ENCODE measurements around the gene GAS6. TPM values are rescaled to one million over a fixed set of nuclear protein-coding genes. Genes with fewer than 3 reads are reported as not detected.
"Not testable (repeated sequence)": the region's sequence is repeated elsewhere in the genome, so short reads cannot be mapped to it uniquely, and the experiment has no call there.

GAS6 gene
- total RNA-seq, 1 donor from 2014 or later: 502 TPM

GRCh38 chr13:113796211-113796963 is 67.5 kb downstream of the GAS6 start:
- no peak for DNase-seq (ENCODE audit: low spot score in 2 of 2)
- Histone ChIP-seq H3K4me3 (no peak overlapping the region), H3K9me3 (no peaks in the 10 kb centered on the region), H3K36me3 (no peaks in the 10 kb centered on the region), H3K27ac (no peak overlapping the region), H3K27me3 (no peaks in the 10 kb centered on the region), H3K4me1 (no peaks in the 10 kb centered on the region)
- intact Hi-C loops (cut with DNase I): no loop called here
- no peak for TF ChIP-seq CTCF (IDR thresholded peaks at IDR 0.05)

GRCh38 chr13:113795362-113795761 is 68.5 kb downstream of the GAS6 start:
- H3K4me1 ChIP-seq; H3K36me3 ChIP-seq; H3K4me3 ChIP-seq; intact Hi-C loops (cut with DNase I); H3K9me3 ChIP-seq; DNase-seq (ENCODE audit: low spot score in 2 of 2); H3K27ac ChIP-seq; H3K27me3 ChIP-seq: not testable (repeated sequence)

GRCh38 chr13:113794764-113795173 is 69.1 kb downstream of the GAS6 start:
- Histone ChIP-seq H3K36me3 (no peaks in the 10 kb centered on the region), H3K4me1 (no peaks in the 10 kb centered on the region), H3K4me3 (no peak overlapping the region), H3K27me3 (no peaks in the 10 kb centered on the region), H3K9me3 (no peaks in the 10 kb centered on the region), H3K27ac (no peak overlapping the region)
- TF ChIP-seq CTCF (IDR thresholded peaks at IDR 0.05): no peak
- no peak for DNase-seq (ENCODE audit: low spot score in 2 of 2)
- intact Hi-C loops (cut with DNase I): no loop called here

- H3K27me3 ChIP-seq: no peaks in the 10 kb centered on the region
- intact Hi-C loops (cut with DNase I): no loop called here
- H3K4me3 ChIP-seq: no peak overlapping the region
- no peaks in the 10 kb centered on the region for H3K9me3 ChIP-seq
- DNase-seq (ENCODE audit: low spot score in 2 of 2): no peak
- no peak overlapping the region for H3K27ac ChIP-seq
- no peaks in the 10 kb centered on the region for H3K36me3 ChIP-seq
- no peak for TF ChIP-seq CTCF (IDR thresholded peaks at IDR 0.05)
- no peaks in the 10 kb centered on the region for H3K4me1 ChIP-seq
These were observed 69.8 kb downstream of the GAS6 start for GRCh38 chr13:113794086-113794485.

GRCh38 chr13:113793718-113794085 is 70.2 kb downstream of the GAS6 start:
- Histone ChIP-seq H3K4me1 (no peaks in the 10 kb centered on the region), H3K9me3 (no peaks in the 10 kb centered on the region), H3K27me3 (no peaks in the 10 kb centered on the region), H3K27ac (no peak overlapping the region), H3K36me3 (no peaks in the 10 kb centered on the region), H3K4me3 (no peak overlapping the region)
- intact Hi-C loops (cut with DNase I): no loop called here
- TF ChIP-seq CTCF (IDR thresholded peaks at IDR 0.05): no peak
- DNase-seq (ENCODE audit: low spot score in 2 of 2): no peak

- no peak for DNase-seq (ENCODE audit: low spot score in 2 of 2)
- intact Hi-C loops (cut with DNase I): no loop called here
- H3K36me3 ChIP-seq: no peaks in the 10 kb centered on the region
These were observed 70.8 kb downstream of the GAS6 start for GRCh38 chr13:113792886-113793717.

More at GRCh38 chr13:113792886-113793717, 70.8 kb downstream of the GAS6 start:
- TF ChIP-seq CTCF (IDR thresholded peaks at IDR 0.05): no peak
- Histone ChIP-seq H3K4me3 (no peak overlapping the region), H3K27ac (no peak overlapping the region), H3K27me3 (no peaks in the 10 kb centered on the region), H3K9me3 (no peaks in the 10 kb centered on the region), H3K4me1 (no peaks in the 10 kb centered on the region)
